Pancreas (tissue), 10 donors: ENCODE data around the gene BTD. TPM values are rescaled to one million over a fixed set of nuclear protein-coding genes. Genes with fewer than 3 reads are reported as not detected.

Source experiments
- ATAC-seq, 4 donors: fragments of 200-7000 bp; cut with Tn5 transposase; one replicate each; pipeline versions ENCODE4 v1.8.0 to v1.9.1; 2020; ENCODE audit warnings: mild to moderate bottlenecking in 4 of 4, moderate library complexity in 4 of 4
- DNase-seq, 6 donors: peaks; one replicate each; pipeline ENCODE4 v3.0.0-alpha.2; 2020
- FAIRE-seq: peaks from 2 replicates; lab custom pipeline; 2012; peaks lifted over from hg19 to GRCh38; lab: Jason Lieb, UNC
- H3K27ac ChIP-seq, 4 donors: fragments of 200-600 bp; sonication (generic); 1 replicate in 3 of 4; 2 replicates in 1 of 4; pipeline versions ENCODE4 v1.5.0 to v1.8.0; 2020
- H3K27me3 ChIP-seq, 4 donors: fragments of 200-600 bp; one replicate each; pipeline ENCODE4 v1.8.0; 2021
- H3K36me3 ChIP-seq, 3 donors: fragments of 200-600 bp; sonication (generic) in 1 of 3; one replicate each; pipeline versions ENCODE4 v1.5.0 to v1.8.0; 2020 to 2021
- H3K4me1 ChIP-seq, 3 donors: fragments of 200-600 bp; one replicate each; pipeline ENCODE4 v1.8.0; 2021
- H3K4me3 ChIP-seq, 4 donors: fragments of 200-600 bp; sonication (generic) in 2 of 4; one replicate each; pipeline versions ENCODE4 v1.5.0 to v1.8.0; 2020 to 2021
- H3K9me3 ChIP-seq, 4 donors: fragments of 200-600 bp; one replicate each; pipeline ENCODE4 v1.8.0; 2021
- CTCF ChIP-seq, 4 donors: fragments of 200-600 bp; sonication (generic) in 3 of 4; IDR thresholded peaks; one replicate each; pipeline versions ENCODE4 v1.5.0 to v1.8.0; 2021; ENCODE audit warnings: antibody characterized with exemption in 4 of 4
- WGBS, 2 donors: extraction: QIAGEN DNeasy Blood & Tissue Kit; methylation state at CpG; one replicate each; pipeline ENCODE4 v1.1.7; 2013; 5-methylcytosine and 5-hydroxymethylcytosine counted together
- intact Hi-C, 3 donors: fragments of 100-400 bp; cut with DNase I; formaldehyde crosslinking; loops; one replicate each; pipeline versions ENCODE4 v1.11.1 to v1.14.2; 2022
- polyA plus RNA-seq, 2 donors: library from polyadenylated mRNA; stranded (reverse); fragments of 200-250 nt; gene quantifications; one replicate each; pipeline ENCODE4 v1.2.3, GENCODE V29; 2013
- total RNA-seq, 6 donors: library from RNA; stranded (reverse); fragmentation: NEBNext Ultra II Directional in 4 of 6; extraction: Animal tissue kit (Norgen Biotek cat#: 25700) in 4 of 6; gene quantifications; one replicate each; pipeline versions ENCODE4 v1.2.1 to v1.2.4, GENCODE V29; 2021 to 2023
- donor health status: healthy with polysubstance abuse.
- donor health status: DM: no; HTN: no; CAD: no; lungs with moderate emphysema.
- donor health status: DM: no; HTN: no; CAD: no.
- donor health status: control.
- donor health status: control.
- donor health status: Bipolar disorder and iron deficiency.
- donor health status: DM: yes; HTN: yes; CAD: no.
- donor health status: DM: no; HTN: no; CAD: no.
- donor health status: DM: no; HTN: no; CAD: no.
- donor health status: DM: yes; HTN: yes; CAD: no.

BTD gene
- total and polyA plus RNA-seq, 8 donors: 6.2 to 22.0 (median 15.6) TPM

DNA sequence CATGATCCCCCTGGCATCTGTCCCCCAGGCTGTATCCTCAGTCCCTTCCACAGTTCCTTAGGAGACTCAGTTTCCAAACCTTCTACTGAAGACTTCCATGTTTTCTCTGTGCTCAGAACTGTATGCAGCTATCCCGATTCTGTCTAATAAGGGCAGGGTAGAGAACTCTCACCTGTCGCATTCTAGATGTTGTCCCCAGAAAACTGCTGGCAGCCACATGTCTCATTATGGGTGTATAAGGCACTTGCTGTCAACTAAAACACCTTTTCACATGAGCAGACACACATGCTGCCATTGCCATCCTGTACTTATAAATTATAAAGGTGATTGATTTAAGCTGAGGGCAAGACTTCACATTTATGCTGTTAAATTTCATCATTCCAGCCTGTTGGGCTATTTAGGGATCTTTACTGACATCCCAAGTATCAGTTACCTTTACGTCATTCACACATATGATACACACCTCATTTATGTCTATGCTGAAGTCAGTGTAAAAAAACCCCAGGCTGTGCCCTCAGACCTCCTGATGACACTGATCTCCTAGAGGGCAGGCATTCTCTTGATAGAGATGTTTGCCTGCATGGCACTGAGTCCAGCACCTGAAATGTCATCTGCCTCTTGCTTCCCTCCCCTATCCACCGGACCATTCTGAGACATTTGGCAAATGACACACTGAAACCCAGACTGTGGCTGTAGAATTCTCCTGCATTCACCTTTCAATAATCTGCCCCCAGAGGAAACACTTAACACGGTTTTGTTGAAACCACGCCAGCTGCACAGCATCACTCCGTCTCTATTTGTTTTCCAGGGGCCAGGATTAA lies 35.8 kb downstream of the BTD start:
- no peak for FAIRE-seq
- no peak for TF ChIP-seq CTCF (IDR thresholded peaks at IDR 0.05)
- Histone ChIP-seq H3K36me3 (no peaks in the 10 kb centered on the region), H3K4me1 (peaks cover 0 to 18% (median 11%) of the 10 kb centered on the region in 3 donors), H3K4me3 (no peak overlapping the region), H3K9me3 (no peaks in the 10 kb centered on the region), H3K27ac (no peak overlapping the region), H3K27me3 (no peaks in the 10 kb centered on the region)
- no peak for ATAC-seq
- no peak for DNase-seq
- 74 to 83% methylated on average over 7 of the region's 7 CpGs for WGBS, 2 donors
- intact Hi-C loops: no loop called here

- TF ChIP-seq CTCF (IDR thresholded peaks at IDR 0.05): no peak
- no peak overlapping the region for H3K27ac ChIP-seq
These were observed 36.8 kb downstream of the BTD start for GRCh38 chr3:15638193-15638890.

GRCh38 chr3:15638891-15639262 lies 37.3 kb downstream of the BTD start:
- Histone ChIP-seq H3K36me3 (no peaks in the 10 kb centered on the region), H3K27ac (no peak overlapping the region)

More at GRCh38 chr3:15638193-15638890, 36.8 kb downstream of the BTD start:
- intact Hi-C loops: no loop called here
- Histone ChIP-seq H3K9me3 (no peaks in the 10 kb centered on the region), H3K4me3 (no peak overlapping the region), H3K4me1 (peaks cover 0 to 16% (median 11%) of the 10 kb centered on the region in 3 donors), H3K27me3 (no peaks in the 10 kb centered on the region), H3K36me3 (no peaks in the 10 kb centered on the region)
- DNase-seq (no peak), FAIRE-seq (no peak), ATAC-seq (no peak)
- 80 to 91% methylated on average over 6 of the region's 6 CpGs for WGBS, 2 donors

DNA sequence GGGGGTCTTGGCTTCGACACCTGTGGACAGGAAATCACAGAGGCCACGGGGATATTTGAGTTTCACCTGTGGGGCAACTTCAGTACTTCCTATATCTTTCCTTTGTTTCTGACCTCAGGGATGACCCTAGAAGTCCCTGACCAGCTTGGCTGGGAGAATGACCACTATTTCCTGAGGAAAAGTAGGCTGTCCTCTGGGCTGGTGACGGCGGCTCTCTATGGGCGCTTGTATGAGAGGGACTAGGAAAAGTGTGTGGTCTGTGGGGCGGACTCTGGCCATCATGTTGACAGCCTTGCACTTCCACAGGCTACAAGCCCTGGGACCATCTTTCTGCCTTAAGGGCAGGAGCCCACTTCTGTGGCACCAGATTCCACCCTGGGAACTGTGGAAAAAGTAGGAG lies 43.7 kb downstream of the BTD start:
- DNase-seq: no peak
- Histone ChIP-seq H3K4me3 (no peak overlapping the region), H3K27me3 (no peaks in the 10 kb centered on the region), H3K36me3 (no peaks in the 10 kb centered on the region), H3K4me1 (peaks cover 0 to 24% (median 7%) of the 10 kb centered on the region in 3 donors), H3K27ac (no peak overlapping the region), H3K9me3 (no peaks in the 10 kb centered on the region)
- intact Hi-C loops: no loop called here
- WGBS, 2 donors: 97% methylated on average over 6 of the region's 6 CpGs
- no peak for FAIRE-seq
- ATAC-seq: no peak
- TF ChIP-seq CTCF (IDR thresholded peaks at IDR 0.05): no peak

More at GRCh38 chr3:15638891-15639262, 37.3 kb downstream of the BTD start:
- ATAC-seq (no peak), FAIRE-seq (no peak), DNase-seq (no peak)
- Histone ChIP-seq H3K9me3 (no peaks in the 10 kb centered on the region), H3K27me3 (no peaks in the 10 kb centered on the region), H3K4me3 (no peak overlapping the region), H3K4me1 (peaks cover 0 to 11% (median 6%) of the 10 kb centered on the region in 3 donors)
- WGBS, 2 donors: 99 to 100% methylated on average over 1 of the region's 1 CpG
- intact Hi-C loops: no loop called here
- TF ChIP-seq CTCF (IDR thresholded peaks at IDR 0.05): no peak
